Body of pancreas (tissue), 4 donors: Measurements from ENCODE around the gene ARMH1.

Source experiments
- CTCF ChIP-seq, 7 experiments: fragments of 450-650 bp in 4 of 7; fragments of 200-600 bp in 3 of 7; sonication (generic) in 3 of 7; IDR thresholded peaks; one replicate each; pipeline ENCODE4 v1.5.1; 2016 to 2019; ENCODE audit warnings: antibody characterized with exemption in 7 of 7
- POLR2A ChIP-seq, 3 donors: fragments of 450-650 bp; IDR thresholded peaks; one replicate each; pipeline ENCODE4 v1.6.1; 2016; ENCODE audit warnings: antibody characterized with exemption in 3 of 3, mild to moderate bottlenecking in 2 of 3

- TF ChIP-seq CTCF (IDR thresholded peaks at IDR 0.05), result peak; percentile 25 to 70 (median 42)
- TF ChIP-seq POLR2A (IDR thresholded peaks at IDR 0.05), result no peak
These were observed 18.9 kb upstream of the ARMH1 start for GRCh38 chr1:44655609-44656008.
